ENCODE measurements around the gene ELAVL3.
"Not testable (repeated sequence)": the region's sequence is repeated elsewhere in the genome, so short reads cannot be mapped to it uniquely, and the experiment has no call there.

ELAVL3 gene

GRCh38 chr19:11460207-11460606 lies 20.6 kb downstream of the ELAVL3 start:
- H3K27me3 ChIP-seq (ENCODE audit: control insufficient read depth, insufficient read depth, low read length) = no peaks in the 10 kb centered on the region
- no peaks in the 10 kb centered on the region for H3K4me1 ChIP-seq
- H3K27ac ChIP-seq = no peak overlapping the region
- H3K36me3 ChIP-seq (ENCODE audit: control insufficient read depth, insufficient read depth, low read length) = no peaks in the 10 kb centered on the region
- H3K4me3 ChIP-seq (ENCODE audit: low read depth, low read length) = no peak overlapping the region
- H3K9ac ChIP-seq = no peak overlapping the region
- no peak overlapping the region for H3K4me2 ChIP-seq (ENCODE audit: low read length)
- no peaks in the 10 kb centered on the region for H3K9me3 ChIP-seq (ENCODE audit: control insufficient read depth, low read length)
- no peak overlapping the region for H2AFZ ChIP-seq
- H3K79me2 ChIP-seq = no peaks in the 10 kb centered on the region
- TF ChIP-seq CTCF (IDR thresholded peaks at IDR 0.05) = no peak

GRCh38 chr19:11458912-11459311 lies 21.9 kb downstream of the ELAVL3 start:
- not testable (repeated sequence) for H3K27me3 ChIP-seq (ENCODE audit: control insufficient read depth, insufficient read depth, low read length); H3K9ac ChIP-seq; H3K36me3 ChIP-seq (ENCODE audit: control insufficient read depth, insufficient read depth, low read length); H2AFZ ChIP-seq; H3K4me3 ChIP-seq (ENCODE audit: low read depth, low read length); H3K9me3 ChIP-seq (ENCODE audit: control insufficient read depth, low read length); H3K79me2 ChIP-seq; H3K4me1 ChIP-seq; H3K27ac ChIP-seq; H3K4me2 ChIP-seq (ENCODE audit: low read length)

- Histone ChIP-seq H3K9ac (no peak overlapping the region), H3K9me3 (ENCODE audit: control insufficient read depth, low read length) (no peaks in the 10 kb centered on the region), H3K79me2 (no peaks in the 10 kb centered on the region), H3K27ac (no peak overlapping the region), H3K36me3 (ENCODE audit: control insufficient read depth, insufficient read depth, low read length) (no peaks in the 10 kb centered on the region), H3K4me2 (ENCODE audit: low read length) (no peak overlapping the region), H3K4me3 (ENCODE audit: low read depth, low read length) (no peak overlapping the region), H2AFZ (no peak overlapping the region), H3K4me1 (no peaks in the 10 kb centered on the region), H3K27me3 (ENCODE audit: control insufficient read depth, insufficient read depth, low read length) (no peaks in the 10 kb centered on the region)
- no peak for TF ChIP-seq CTCF (IDR thresholded peaks at IDR 0.05)
Observed at GRCh38 chr19:11458236-11458900, 22.5 kb downstream of the ELAVL3 start.

- no peak for TF ChIP-seq CTCF (IDR thresholded peaks at IDR 0.05)
- H3K27ac ChIP-seq = no peak overlapping the region
Observed at GRCh38 chr19:11457831-11458230, 23.0 kb downstream of the ELAVL3 start.

GRCh38 chr19:11457115-11457514 lies 23.7 kb downstream of the ELAVL3 start:
- no peak overlapping the region for H3K27ac ChIP-seq
- H3K9me3 ChIP-seq (ENCODE audit: control insufficient read depth, low read length) = no peaks in the 10 kb centered on the region
- H3K79me2 ChIP-seq = no peaks in the 10 kb centered on the region
- H3K4me2 ChIP-seq (ENCODE audit: low read length) = no peak overlapping the region
- no peak overlapping the region for H3K4me3 ChIP-seq (ENCODE audit: low read depth, low read length)
- H3K9ac ChIP-seq = no peak overlapping the region
- no peak overlapping the region for H2AFZ ChIP-seq
- no peaks in the 10 kb centered on the region for H3K27me3 ChIP-seq (ENCODE audit: control insufficient read depth, insufficient read depth, low read length)
- TF ChIP-seq CTCF (IDR thresholded peaks at IDR 0.05) = no peak
- no peaks in the 10 kb centered on the region for H3K36me3 ChIP-seq (ENCODE audit: control insufficient read depth, insufficient read depth, low read length)
- H3K4me1 ChIP-seq = no peaks in the 10 kb centered on the region

More at GRCh38 chr19:11457831-11458230, 23.0 kb downstream of the ELAVL3 start:
- no peaks in the 10 kb centered on the region for H3K4me1 ChIP-seq
- no peak overlapping the region for H2AFZ ChIP-seq
- no peak overlapping the region for H3K4me2 ChIP-seq (ENCODE audit: low read length)
- no peaks in the 10 kb centered on the region for H3K79me2 ChIP-seq
- H3K27me3 ChIP-seq (ENCODE audit: control insufficient read depth, insufficient read depth, low read length) = no peaks in the 10 kb centered on the region
- H3K4me3 ChIP-seq (ENCODE audit: low read depth, low read length) = no peak overlapping the region
- no peaks in the 10 kb centered on the region for H3K36me3 ChIP-seq (ENCODE audit: control insufficient read depth, insufficient read depth, low read length)
- H3K9me3 ChIP-seq (ENCODE audit: control insufficient read depth, low read length) = no peaks in the 10 kb centered on the region
- no peak overlapping the region for H3K9ac ChIP-seq

Measured in parathyroid adenoma (tissue), 2 donors.